GM23338 (cell line): ENCODE results near the gene COBLL1. TPM values are rescaled to one million over a fixed set of nuclear protein-coding genes. Genes with fewer than 3 reads are reported as not detected.

Experiments
- ATAC-seq: fragments of 200-7000 bp; cut with Tn5 transposase; 3 replicates; pipeline ENCODE4 v1.9.1; 2020
- DNase-seq: peaks from one replicate; pipeline ENCODE4 v3.0.0-alpha.2; 2015; ENCODE audit warnings: low spot score
- H2AFZ ChIP-seq: fragments of 200-600 bp; sonication (generic); 2 replicates; pipeline ENCODE4 v1.8.0; 2016; ENCODE audit warnings: antibody characterized with exemption, mild to moderate bottlenecking, moderate library complexity
- H3F3A ChIP-seq: fragments of 200-600 bp; sonication (generic); replicated peaks from 2 replicates; pipeline ENCODE4 v1.8.0; 2017; ENCODE audit warnings: antibody characterized with exemption, mixed run types, low read depth
- H3K27ac ChIP-seq: fragments of 200-600 bp; sonication (generic); 2 replicates; pipeline ENCODE4 v1.6.1; 2016; ENCODE audit warnings: low read depth
- H3K27me3 ChIP-seq: fragments of 200-600 bp; sonication (generic); 2 replicates; pipeline ENCODE4 v1.8.0; 2016; ENCODE audit warnings: mild to moderate bottlenecking, mixed run types, moderate library complexity; ENCODE audit not compliant: insufficient read depth
- H3K36me3 ChIP-seq: fragments of 200-600 bp; sonication (generic); 2 replicates; pipeline ENCODE4 v1.8.0; 2016; ENCODE audit warnings: mild to moderate bottlenecking; ENCODE audit not compliant: insufficient read depth
- H3K4me1 ChIP-seq: fragments of 200-600 bp; sonication (generic); 2 replicates; pipeline ENCODE4 v1.8.0; 2016; ENCODE audit warnings: mild to moderate bottlenecking, moderate library complexity; ENCODE audit not compliant: insufficient read depth
- H3K4me2 ChIP-seq: fragments of 200-600 bp; sonication (generic); 2 replicates; pipeline ENCODE4 v1.7.1; 2017; ENCODE audit warnings: mixed run types
- H3K4me3 ChIP-seq: fragments of 200-600 bp; sonication (generic); 2 replicates; pipeline ENCODE4 v1.6.1; 2016; ENCODE audit warnings: mixed run types
- H3K79me2 ChIP-seq: fragments of 200-600 bp; sonication (generic); replicated peaks from 2 replicates; pipeline ENCODE4 v1.8.0; 2017; ENCODE audit warnings: mild to moderate bottlenecking; ENCODE audit not compliant: insufficient read depth
- H3K9me2 ChIP-seq: fragments of 200-600 bp; sonication (generic); 2 replicates; pipeline ENCODE4 v1.8.0; 2017; ENCODE audit not compliant: insufficient read depth
- H4K20me1 ChIP-seq: fragments of 200-600 bp; sonication (generic); replicated peaks from 2 replicates; pipeline ENCODE4 v1.8.0; 2017; ENCODE audit warnings: mild to moderate bottlenecking; ENCODE audit not compliant: insufficient read depth
- H3K27ac Mint-ChIP-seq: 2 replicates; pipeline ENCODE4 v1.8.0; 2020; ENCODE audit warnings: inconsistent platforms, mild to moderate bottlenecking, moderate library complexity, mixed read lengths
- H3K27me3 Mint-ChIP-seq: 3 replicates; pipeline ENCODE4 v1.8.0; 2022; ENCODE audit warnings: low read depth, mild to moderate bottlenecking, moderate library complexity, mixed read lengths, inconsistent platforms; ENCODE audit not compliant: insufficient read depth, poor library complexity
- H3K36me3 Mint-ChIP-seq: 3 replicates; pipeline ENCODE4 v1.8.0; 2021; ENCODE audit warnings: low read depth, mild to moderate bottlenecking, inconsistent platforms, moderate library complexity, mixed read lengths
- H3K4me1 Mint-ChIP-seq: 3 replicates; pipeline ENCODE4 v1.8.0; 2020; ENCODE audit warnings: mild to moderate bottlenecking, inconsistent platforms, mixed read lengths
- H3K4me3 Mint-ChIP-seq: 3 replicates; pipeline ENCODE4 v1.8.0; 2021; ENCODE audit warnings: moderate library complexity, mild to moderate bottlenecking, inconsistent platforms, mixed read lengths
- H3K9me3 Mint-ChIP-seq: 3 replicates; pipeline ENCODE4 v1.8.0; 2020; ENCODE audit warnings: moderate library complexity, mild to moderate bottlenecking, inconsistent platforms, mixed read lengths
- CREB1 ChIP-seq: fragments of 250-450 bp; sonication (Bioruptor Pico); IDR thresholded peaks from 2 replicates; pipeline ENCODE4 v1.5.0; 2020; ENCODE audit warnings: low read depth, mild to moderate bottlenecking, moderate library complexity
- ETS1 ChIP-seq: IDR thresholded peaks from 2 replicates; pipeline ENCODE4 v1.6.1; 2016; ENCODE audit warnings: antibody characterized with exemption
- EZH2 ChIP-seq: fragments of 200-600 bp; sonication (generic); IDR thresholded peaks from one replicate; pipeline ENCODE4 v1.8.0; 2017; ENCODE audit warnings: antibody characterized with exemption, mild to moderate bottlenecking, low read depth; ENCODE audit not compliant: unreplicated experiment
- EZH2phosphoT487 ChIP-seq: fragments of 200-600 bp; sonication (generic); IDR thresholded peaks from one replicate; pipeline ENCODE4 v1.8.1; 2018; ENCODE audit warnings: antibody characterized with exemption; ENCODE audit not compliant: unreplicated experiment
- JUNB ChIP-seq: IDR thresholded peaks from one replicate; pipeline ENCODE4 v1.6.1; 2016; ENCODE audit warnings: antibody characterized with exemption; ENCODE audit not compliant: unreplicated experiment
- NANOG ChIP-seq: IDR thresholded peaks from 2 replicates; pipeline ENCODE4 v1.6.1; 2016; ENCODE audit warnings: antibody characterized with exemption, borderline replicate concordance
- POLR2AphosphoS5 ChIP-seq: IDR thresholded peaks from 2 replicates; pipeline ENCODE4 v1.6.1; 2016; ENCODE audit warnings: antibody characterized with exemption, low read depth
- STAT1 ChIP-seq: IDR thresholded peaks from one replicate; pipeline ENCODE4 v1.6.1; 2016; ENCODE audit warnings: antibody characterized with exemption; ENCODE audit not compliant: unreplicated experiment
- ZNF114 ChIP-seq: fragments of 250-450 bp; sonication (Bioruptor Pico); IDR thresholded peaks from 2 replicates; pipeline ENCODE4 v1.5.0; 2020; ENCODE audit warnings: mild to moderate bottlenecking, moderate library complexity
- ZNF331 ChIP-seq: fragments of 250-450 bp; sonication (Bioruptor Pico); IDR thresholded peaks from 2 replicates; pipeline ENCODE4 v1.5.0; 2020; ENCODE audit warnings: low read depth, mild to moderate bottlenecking, moderate library complexity
- polyA plus RNA-seq: library from polyadenylated mRNA; unstranded; fragments of >200 nt; fragmentation: Nextera tagmentation; extraction: Ambion mirVana; gene quantifications from 2 replicates; pipeline ENCODE4 v1.2.1, GENCODE V29; 2016
- total RNA-seq: library from RNA; depleted of rRNA; stranded (reverse); fragments of >200 nt; shearing (Covaris generic); gene quantifications from 2 replicates; pipeline ENCODE4 v1.2.3, GENCODE V29; 2014
- TF ChIP-seq, protein P1 (sequence below): IDR thresholded peaks from one replicate; pipeline ENCODE4 v1.6.1; 2018; ENCODE audit warnings: antibody characterized with exemption; ENCODE audit not compliant: unreplicated experiment
- TF ChIP-seq, protein P2 (sequence below), 2 experiments: fragments of 200-600 bp in 1 of 2; sonication (generic) in 1 of 2; conservative IDR thresholded peaks; 2 replicates each; pipeline versions ENCODE4 v1.5.1 to v1.6.1; 2016 to 2017; ENCODE audit warnings: antibody characterized with exemption in 2 of 2, low read depth in 2 of 2, mild to moderate bottlenecking in 2 of 2, moderate library complexity in 1 of 2
- TF ChIP-seq, protein P3 (sequence below): fragments of 250-450 bp; sonication (Bioruptor Pico); IDR thresholded peaks from 2 replicates; pipeline ENCODE4 v1.5.0; 2020; ENCODE audit warnings: mild to moderate bottlenecking, moderate library complexity

The COBLL1 gene
- total and polyA plus RNA-seq, 2 experiments from 2014 or later: 2.9 to 7.4 TPM

DNA sequence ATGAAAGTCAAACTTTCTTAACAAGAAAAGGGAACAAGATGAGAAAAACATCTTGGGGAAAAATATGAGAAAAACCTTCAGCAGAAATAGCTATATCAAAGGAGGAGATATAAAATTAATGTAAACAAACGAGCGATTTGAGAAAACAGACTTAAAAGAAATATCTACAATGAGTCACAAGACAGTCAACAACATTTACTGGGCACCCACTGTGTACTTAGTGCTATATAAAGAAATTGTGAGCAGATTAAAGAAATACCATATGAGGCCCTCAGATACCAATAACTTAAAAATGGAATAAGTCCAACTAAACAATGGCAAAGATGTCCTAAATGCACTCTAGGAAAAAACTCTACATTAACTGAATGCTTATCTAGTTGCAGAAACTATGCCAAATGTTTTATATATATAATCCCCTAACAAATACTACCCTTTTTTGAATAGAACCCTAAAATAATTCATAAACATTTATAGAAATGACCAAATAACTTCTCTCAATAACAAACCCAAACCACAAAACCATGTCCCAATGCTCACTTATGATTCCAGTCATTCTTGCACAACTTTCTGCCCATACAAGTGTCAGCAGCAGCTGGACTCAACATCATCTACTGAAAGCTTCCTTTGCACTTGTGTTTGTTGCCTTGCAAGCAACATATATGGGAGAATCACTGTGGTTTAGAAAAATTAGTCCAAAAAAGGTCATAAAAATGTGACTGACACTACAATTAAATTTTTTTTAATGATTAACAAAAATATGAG, 83.5 kb downstream of the COBLL1 start:
- ATAC-seq: no peak
- H3K4me1 ChIP-seq: no peaks in the 10 kb centered on the region
- no peaks in the 10 kb centered on the region for H3K9me3 Mint-ChIP-seq
- H3K4me2 ChIP-seq: no peak overlapping the region
- H3K4me1 Mint-ChIP-seq: no peaks in the 10 kb centered on the region
- H3K79me2 ChIP-seq: no peaks in the 10 kb centered on the region
- H3K4me3 ChIP-seq: no peak overlapping the region
- TF ChIP-seq JUNB: no peak
- TF ChIP-seq, protein P1, sequence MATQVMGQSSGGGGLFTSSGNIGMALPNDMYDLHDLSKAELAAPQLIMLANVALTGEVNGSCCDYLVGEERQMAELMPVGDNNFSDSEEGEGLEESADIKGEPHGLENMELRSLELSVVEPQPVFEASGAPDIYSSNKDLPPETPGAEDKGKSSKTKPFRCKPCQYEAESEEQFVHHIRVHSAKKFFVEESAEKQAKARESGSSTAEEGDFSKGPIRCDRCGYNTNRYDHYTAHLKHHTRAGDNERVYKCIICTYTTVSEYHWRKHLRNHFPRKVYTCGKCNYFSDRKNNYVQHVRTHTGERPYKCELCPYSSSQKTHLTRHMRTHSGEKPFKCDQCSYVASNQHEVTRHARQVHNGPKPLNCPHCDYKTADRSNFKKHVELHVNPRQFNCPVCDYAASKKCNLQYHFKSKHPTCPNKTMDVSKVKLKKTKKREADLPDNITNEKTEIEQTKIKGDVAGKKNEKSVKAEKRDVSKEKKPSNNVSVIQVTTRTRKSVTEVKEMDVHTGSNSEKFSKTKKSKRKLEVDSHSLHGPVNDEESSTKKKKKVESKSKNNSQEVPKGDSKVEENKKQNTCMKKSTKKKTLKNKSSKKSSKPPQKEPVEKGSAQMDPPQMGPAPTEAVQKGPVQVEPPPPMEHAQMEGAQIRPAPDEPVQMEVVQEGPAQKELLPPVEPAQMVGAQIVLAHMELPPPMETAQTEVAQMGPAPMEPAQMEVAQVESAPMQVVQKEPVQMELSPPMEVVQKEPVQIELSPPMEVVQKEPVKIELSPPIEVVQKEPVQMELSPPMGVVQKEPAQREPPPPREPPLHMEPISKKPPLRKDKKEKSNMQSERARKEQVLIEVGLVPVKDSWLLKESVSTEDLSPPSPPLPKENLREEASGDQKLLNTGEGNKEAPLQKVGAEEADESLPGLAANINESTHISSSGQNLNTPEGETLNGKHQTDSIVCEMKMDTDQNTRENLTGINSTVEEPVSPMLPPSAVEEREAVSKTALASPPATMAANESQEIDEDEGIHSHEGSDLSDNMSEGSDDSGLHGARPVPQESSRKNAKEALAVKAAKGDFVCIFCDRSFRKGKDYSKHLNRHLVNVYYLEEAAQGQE: no peak
- TF ChIP-seq POLR2AphosphoS5: no peak
- TF ChIP-seq ZNF114 (CRISPR knock-in tag): no peak
- no peak for TF ChIP-seq NANOG
- TF ChIP-seq, protein P2, sequence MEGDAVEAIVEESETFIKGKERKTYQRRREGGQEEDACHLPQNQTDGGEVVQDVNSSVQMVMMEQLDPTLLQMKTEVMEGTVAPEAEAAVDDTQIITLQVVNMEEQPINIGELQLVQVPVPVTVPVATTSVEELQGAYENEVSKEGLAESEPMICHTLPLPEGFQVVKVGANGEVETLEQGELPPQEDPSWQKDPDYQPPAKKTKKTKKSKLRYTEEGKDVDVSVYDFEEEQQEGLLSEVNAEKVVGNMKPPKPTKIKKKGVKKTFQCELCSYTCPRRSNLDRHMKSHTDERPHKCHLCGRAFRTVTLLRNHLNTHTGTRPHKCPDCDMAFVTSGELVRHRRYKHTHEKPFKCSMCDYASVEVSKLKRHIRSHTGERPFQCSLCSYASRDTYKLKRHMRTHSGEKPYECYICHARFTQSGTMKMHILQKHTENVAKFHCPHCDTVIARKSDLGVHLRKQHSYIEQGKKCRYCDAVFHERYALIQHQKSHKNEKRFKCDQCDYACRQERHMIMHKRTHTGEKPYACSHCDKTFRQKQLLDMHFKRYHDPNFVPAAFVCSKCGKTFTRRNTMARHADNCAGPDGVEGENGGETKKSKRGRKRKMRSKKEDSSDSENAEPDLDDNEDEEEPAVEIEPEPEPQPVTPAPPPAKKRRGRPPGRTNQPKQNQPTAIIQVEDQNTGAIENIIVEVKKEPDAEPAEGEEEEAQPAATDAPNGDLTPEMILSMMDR (conservative IDR thresholded peaks at IDR 0.05; ENCODE audit: low read depth in 2 of 2): no peak
- no peak for TF ChIP-seq STAT1
- TF ChIP-seq, protein P3, sequence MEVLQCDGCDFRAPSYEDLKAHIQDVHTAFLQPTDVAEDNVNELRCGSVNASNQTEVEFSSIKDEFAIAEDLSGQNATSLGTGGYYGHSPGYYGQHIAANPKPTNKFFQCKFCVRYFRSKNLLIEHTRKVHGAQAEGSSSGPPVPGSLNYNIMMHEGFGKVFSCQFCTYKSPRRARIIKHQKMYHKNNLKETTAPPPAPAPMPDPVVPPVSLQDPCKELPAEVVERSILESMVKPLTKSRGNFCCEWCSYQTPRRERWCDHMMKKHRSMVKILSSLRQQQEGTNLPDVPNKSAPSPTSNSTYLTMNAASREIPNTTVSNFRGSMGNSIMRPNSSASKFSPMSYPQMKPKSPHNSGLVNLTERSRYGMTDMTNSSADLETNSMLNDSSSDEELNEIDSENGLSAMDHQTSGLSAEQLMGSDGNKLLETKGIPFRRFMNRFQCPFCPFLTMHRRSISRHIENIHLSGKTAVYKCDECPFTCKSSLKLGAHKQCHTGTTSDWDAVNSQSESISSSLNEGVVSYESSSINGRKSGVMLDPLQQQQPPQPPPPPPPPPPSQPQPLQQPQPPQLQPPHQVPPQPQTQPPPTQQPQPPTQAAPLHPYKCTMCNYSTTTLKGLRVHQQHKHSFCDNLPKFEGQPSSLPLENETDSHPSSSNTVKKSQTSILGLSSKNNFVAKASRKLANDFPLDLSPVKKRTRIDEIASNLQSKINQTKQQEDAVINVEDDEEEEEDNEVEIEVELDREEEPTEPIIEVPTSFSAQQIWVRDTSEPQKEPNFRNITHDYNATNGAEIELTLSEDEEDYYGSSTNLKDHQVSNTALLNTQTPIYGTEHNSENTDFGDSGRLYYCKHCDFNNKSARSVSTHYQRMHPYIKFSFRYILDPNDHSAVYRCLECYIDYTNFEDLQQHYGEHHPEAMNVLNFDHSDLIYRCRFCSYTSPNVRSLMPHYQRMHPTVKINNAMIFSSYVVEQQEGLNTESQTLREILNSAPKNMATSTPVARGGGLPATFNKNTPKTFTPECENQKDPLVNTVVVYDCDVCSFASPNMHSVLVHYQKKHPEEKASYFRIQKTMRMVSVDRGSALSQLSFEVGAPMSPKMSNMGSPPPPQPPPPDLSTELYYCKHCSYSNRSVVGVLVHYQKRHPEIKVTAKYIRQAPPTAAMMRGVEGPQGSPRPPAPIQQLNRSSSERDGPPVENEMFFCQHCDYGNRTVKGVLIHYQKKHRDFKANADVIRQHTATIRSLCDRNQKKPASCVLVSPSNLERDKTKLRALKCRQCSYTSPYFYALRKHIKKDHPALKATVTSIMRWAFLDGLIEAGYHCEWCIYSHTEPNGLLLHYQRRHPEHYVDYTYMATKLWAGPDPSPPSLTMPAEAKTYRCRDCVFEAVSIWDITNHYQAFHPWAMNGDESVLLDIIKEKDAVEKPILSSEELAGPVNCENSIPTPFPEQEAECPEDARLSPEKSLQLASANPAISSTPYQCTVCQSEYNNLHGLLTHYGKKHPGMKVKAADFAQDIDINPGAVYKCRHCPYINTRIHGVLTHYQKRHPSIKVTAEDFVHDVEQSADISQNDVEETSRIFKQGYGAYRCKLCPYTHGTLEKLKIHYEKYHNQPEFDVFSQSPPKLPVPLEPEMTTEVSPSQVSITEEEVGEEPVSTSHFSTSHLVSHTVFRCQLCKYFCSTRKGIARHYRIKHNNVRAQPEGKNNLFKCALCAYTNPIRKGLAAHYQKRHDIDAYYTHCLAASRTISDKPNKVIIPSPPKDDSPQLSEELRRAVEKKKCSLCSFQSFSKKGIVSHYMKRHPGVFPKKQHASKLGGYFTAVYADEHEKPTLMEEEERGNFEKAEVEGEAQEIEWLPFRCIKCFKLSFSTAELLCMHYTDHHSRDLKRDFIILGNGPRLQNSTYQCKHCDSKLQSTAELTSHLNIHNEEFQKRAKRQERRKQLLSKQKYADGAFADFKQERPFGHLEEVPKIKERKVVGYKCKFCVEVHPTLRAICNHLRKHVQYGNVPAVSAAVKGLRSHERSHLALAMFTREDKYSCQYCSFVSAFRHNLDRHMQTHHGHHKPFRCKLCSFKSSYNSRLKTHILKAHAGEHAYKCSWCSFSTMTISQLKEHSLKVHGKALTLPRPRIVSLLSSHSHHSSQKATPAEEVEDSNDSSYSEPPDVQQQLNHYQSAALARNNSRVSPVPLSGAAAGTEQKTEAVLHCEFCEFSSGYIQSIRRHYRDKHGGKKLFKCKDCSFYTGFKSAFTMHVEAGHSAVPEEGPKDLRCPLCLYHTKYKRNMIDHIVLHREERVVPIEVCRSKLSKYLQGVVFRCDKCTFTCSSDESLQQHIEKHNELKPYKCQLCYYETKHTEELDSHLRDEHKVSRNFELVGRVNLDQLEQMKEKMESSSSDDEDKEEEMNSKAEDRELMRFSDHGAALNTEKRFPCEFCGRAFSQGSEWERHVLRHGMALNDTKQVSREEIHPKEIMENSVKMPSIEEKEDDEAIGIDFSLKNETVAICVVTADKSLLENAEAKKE (CRISPR knock-in tag): no peak
- TF ChIP-seq ZNF331 (CRISPR knock-in tag): no peak
- no peak for TF ChIP-seq EZH2phosphoT487
- no peak for TF ChIP-seq CREB1
- no peak for TF ChIP-seq ETS1
- no peak for TF ChIP-seq EZH2
- no peak overlapping the region for H3K27ac ChIP-seq
- 0 out of 2 replicates have a peak, but pooled peaks cover 7% of the 10 kb centered on the region for H3K9me2 ChIP-seq
- H3K36me3 ChIP-seq: no peaks in the 10 kb centered on the region
- H3F3A ChIP-seq: no peaks in the 10 kb centered on the region
- no peak overlapping the region for H3K27ac Mint-ChIP-seq
- H3K27me3 ChIP-seq: no peaks in the 10 kb centered on the region
- no peaks in the 10 kb centered on the region for H4K20me1 ChIP-seq
- DNase-seq: no peak
- peaks cover 2% of the 10 kb centered on the region for H3K27me3 Mint-ChIP-seq
- H3K4me3 Mint-ChIP-seq: no peak overlapping the region
- H2AFZ ChIP-seq: no peak overlapping the region
- H3K36me3 Mint-ChIP-seq: no peaks in the 10 kb centered on the region
